ENCODE measurements around the gene ATG9A.

DNA sequence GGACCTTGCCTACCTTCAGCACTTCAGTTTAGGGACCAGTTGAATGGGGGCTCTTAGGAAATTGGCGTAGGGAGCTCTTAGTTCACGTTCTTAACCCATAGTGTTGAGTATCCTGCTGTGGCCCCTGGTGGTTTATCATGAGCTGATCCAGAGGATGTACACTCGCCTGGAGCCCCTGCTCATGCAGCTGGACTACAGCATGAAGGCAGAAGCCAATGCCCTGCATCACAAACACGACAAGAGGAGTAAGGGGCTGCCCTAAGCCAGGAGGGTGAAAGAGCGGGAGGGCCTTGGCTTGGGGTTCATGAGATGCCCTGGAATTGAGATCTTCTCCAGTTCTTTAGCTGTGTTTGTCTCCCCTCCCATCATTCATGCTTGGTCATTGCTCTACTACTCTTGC, 48.5 kb downstream of the ATG9A start:
- TF ChIP-seq TAF1 (IDR thresholded peaks at IDR 0.05; ENCODE audit: borderline replicate concordance, low read depth, low read length): no peak
- TF ChIP-seq POLR2A (IDR thresholded peaks at IDR 0.05; ENCODE audit: low read depth, low read length): no peak

Measured in GM12892 (cell line).